MCF 10A (cell line): ENCODE results near the gene RXFP4. TPM values are rescaled to one million over a fixed set of nuclear protein-coding genes. Genes with fewer than 3 reads are reported as not detected.
A peak's percentile ranks its signal among the peaks of the same experiment; 100 is the strongest.

Experiments used
- BruUV-seq: library from RNA; stranded (reverse); fragments of 400-500 nt; replicated peaks from 2 replicates; lab custom pipeline; 2021; lab: Mats Ljungman, UMichigan
- CTCF ChIA-PET: fragments of 300-600 bp; sonication (Branson Sonifier 250); formaldehyde crosslinking; extraction: SDS; loops from one replicate; lab custom pipeline; 2021; ENCODE audit warnings: antibody characterized with exemption, inconsistent platforms; lab: Yijun Ruan, JAX
- POLR2A ChIA-PET: fragments of 300-600, 350-650 bp; sonication (Branson Sonifier 250); formaldehyde crosslinking; extraction: SDS; loops from one replicate; lab custom pipeline; 2020; ENCODE audit warnings: antibody characterized with exemption, inconsistent platforms; lab: Yijun Ruan, JAX
- DNase-seq: peaks from one replicate; pipeline ENCODE4 v3.0.0-alpha.2; 2018; ENCODE audit not compliant: unreplicated experiment
- H3K27ac Mint-ChIP-seq: one replicate; pipeline ENCODE4 v1.8.0; 2022; ENCODE audit warnings: mild to moderate bottlenecking, low read depth, mixed read lengths; ENCODE audit not compliant: unreplicated experiment
- H3K27me3 Mint-ChIP-seq: one replicate; pipeline ENCODE4 v1.8.0; 2022; ENCODE audit warnings: mixed read lengths; ENCODE audit not compliant: insufficient read depth, unreplicated experiment
- H3K36me3 Mint-ChIP-seq: one replicate; pipeline ENCODE4 v1.8.0; 2022; ENCODE audit warnings: mild to moderate bottlenecking, moderate library complexity, mixed read lengths; ENCODE audit not compliant: insufficient read depth, unreplicated experiment
- H3K4me1 Mint-ChIP-seq: one replicate; pipeline ENCODE4 v1.8.0; 2022; ENCODE audit warnings: mixed read lengths; ENCODE audit not compliant: insufficient read depth, unreplicated experiment
- H3K4me3 Mint-ChIP-seq: one replicate; pipeline ENCODE4 v1.8.0; 2022; ENCODE audit warnings: mild to moderate bottlenecking, moderate library complexity, mixed read lengths; ENCODE audit not compliant: unreplicated experiment
- H3K9me3 Mint-ChIP-seq: one replicate; pipeline ENCODE4 v1.8.0; 2022; ENCODE audit warnings: mixed read lengths; ENCODE audit not compliant: unreplicated experiment
- CTCF ChIP-seq: fragments of 200-600 bp; IDR thresholded peaks from one replicate; pipeline ENCODE4 v1.8.0; 2022; ENCODE audit warnings: antibody characterized with exemption, mild to moderate bottlenecking; ENCODE audit not compliant: unreplicated experiment
- intact Hi-C: fragments of 100-400 bp; cut with micrococcal nuclease; formaldehyde crosslinking; loops from 2 replicates; pipeline ENCODE4 v1.14.1; 2022
- total RNA-seq: library from RNA; stranded (reverse); gene quantifications from 2 replicates; pipeline ENCODE4 v1.2.3, GENCODE V29; 2022

The RXFP4 gene
- total RNA-seq, 1 experiment from 2014 or later = not detected

GRCh38 chr1:155934936-155935590, 6.4 kb upstream of the RXFP4 start:
- H3K27me3 Mint-ChIP-seq = no peaks in the 10 kb centered on the region
- peaks cover 31% of the 10 kb centered on the region for H3K4me1 Mint-ChIP-seq
- no peak for DNase-seq
- no peaks in the 10 kb centered on the region for H3K36me3 Mint-ChIP-seq
- no peak overlapping the region for H3K27ac Mint-ChIP-seq
- TF ChIP-seq CTCF = no peak
- TSS peak; percentile 93 for BruUV-seq
- intact Hi-C loops = loop anchor here (1.0 kb wide), 1 partner anchor 48 kb away; no protein-coding TSS in a partner anchor
- no peak overlapping the region for H3K4me3 Mint-ChIP-seq
- no peaks in the 10 kb centered on the region for H3K9me3 Mint-ChIP-seq
- POLR2A ChIA-PET = interaction anchor here (0.6 to 6.8 kb wide), 25 partner anchors 8 to 964 kb away, joined by 3 to 294 read pairs (median 14); partner anchors contain the start of genes ARHGEF2, GON4L, LAMTOR2 and LMNA
- CTCF ChIA-PET = interaction anchor here (0.6 to 4.9 kb wide), 12 partner anchors 13 to 186 kb away, joined by 3 to 55 read pairs (median 4); partner anchors contain the start of gene ARHGEF2

GRCh38 chr1:155938220-155938627, 3.2 kb upstream of the RXFP4 start:
- H3K36me3 Mint-ChIP-seq = peaks cover 6% of the 10 kb centered on the region
- H3K4me1 Mint-ChIP-seq = peaks cover 35% of the 10 kb centered on the region
- H3K27me3 Mint-ChIP-seq = no peaks in the 10 kb centered on the region
- ChIA-PET POLR2A (interaction anchor here (0.6 to 9.6 kb wide), 12 partner anchors 8 to 547 kb away, joined by 3 to 196 read pairs (median 4); partner anchors contain the start of genes ARHGEF2 and LAMTOR2), CTCF (interaction anchor here (0.6 to 5.7 kb wide), 23 partner anchors 8 to 658 kb away, joined by 3 to 175 read pairs (median 7); partner anchors contain the start of gene ARHGEF2)
- H3K9me3 Mint-ChIP-seq = no peaks in the 10 kb centered on the region
- no TSS peak for BruUV-seq
- intact Hi-C loops = loop anchor here (1.0 to 2.0 kb wide), 4 partner anchors 25 to 128 kb away; partner anchors contain the start of gene LAMTOR2
- H3K4me3 Mint-ChIP-seq = no peak overlapping the region
- TF ChIP-seq CTCF = peak; percentile 65
- DNase-seq = peak; percentile 90
- H3K27ac Mint-ChIP-seq = no peak overlapping the region

- Mint-ChIP-seq H3K4me3 (peak overlapping the region; percentile 11), H3K36me3 (peaks cover 13% of the 10 kb centered on the region), H3K9me3 (no peaks in the 10 kb centered on the region), H3K27ac (peak overlapping the region; percentile 64), H3K27me3 (no peaks in the 10 kb centered on the region), H3K4me1 (peaks cover 46% of the 10 kb centered on the region)
- CTCF ChIA-PET = interaction anchor here (0.6 to 5.7 kb wide), 15 partner anchors 10 to 286 kb away, joined by 3 to 175 read pairs (median 5); partner anchors contain the start of genes ARHGEF2 and SSR2
- POLR2A ChIA-PET = interaction anchor here (0.6 to 9.6 kb wide), 22 partner anchors 8 to 342 kb away, joined by 3 to 196 read pairs (median 4); partner anchors contain the start of genes ARHGEF2, SMG5 and SSR2
- TF ChIP-seq CTCF = no peak
- peak; percentile 96 for DNase-seq
- BruUV-seq = TSS peak; percentile 22
- intact Hi-C loops = no loop called here
Observed at GRCh38 chr1:155940482-155940992, 901 bp upstream of the RXFP4 start.
